Measurements from ENCODE around the gene EPHB2.

- TF ChIP-seq EZH2phosphoT487 (IDR thresholded peaks at IDR 0.05; ENCODE audit: borderline replicate concordance), result no peak
- TF ChIP-seq, protein P1, sequence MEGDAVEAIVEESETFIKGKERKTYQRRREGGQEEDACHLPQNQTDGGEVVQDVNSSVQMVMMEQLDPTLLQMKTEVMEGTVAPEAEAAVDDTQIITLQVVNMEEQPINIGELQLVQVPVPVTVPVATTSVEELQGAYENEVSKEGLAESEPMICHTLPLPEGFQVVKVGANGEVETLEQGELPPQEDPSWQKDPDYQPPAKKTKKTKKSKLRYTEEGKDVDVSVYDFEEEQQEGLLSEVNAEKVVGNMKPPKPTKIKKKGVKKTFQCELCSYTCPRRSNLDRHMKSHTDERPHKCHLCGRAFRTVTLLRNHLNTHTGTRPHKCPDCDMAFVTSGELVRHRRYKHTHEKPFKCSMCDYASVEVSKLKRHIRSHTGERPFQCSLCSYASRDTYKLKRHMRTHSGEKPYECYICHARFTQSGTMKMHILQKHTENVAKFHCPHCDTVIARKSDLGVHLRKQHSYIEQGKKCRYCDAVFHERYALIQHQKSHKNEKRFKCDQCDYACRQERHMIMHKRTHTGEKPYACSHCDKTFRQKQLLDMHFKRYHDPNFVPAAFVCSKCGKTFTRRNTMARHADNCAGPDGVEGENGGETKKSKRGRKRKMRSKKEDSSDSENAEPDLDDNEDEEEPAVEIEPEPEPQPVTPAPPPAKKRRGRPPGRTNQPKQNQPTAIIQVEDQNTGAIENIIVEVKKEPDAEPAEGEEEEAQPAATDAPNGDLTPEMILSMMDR (conservative IDR thresholded peaks at IDR 0.05; ENCODE audit: low read length), result no peak
Observed at GRCh38 chr1:22680726-22681125, 29.9 kb upstream of the EPHB2 start.

Measured in Loucy (cell line).